Vagina (tissue), 2 donors: ENCODE results near the gene BRD3OS.

ENCODE experiments used
- CTCF ChIP-seq, 3 experiments: fragments of 450-650 bp in 2 of 3; fragments of 200-600 bp in 1 of 3; sonication (generic) in 1 of 3; IDR thresholded peaks; one replicate each; pipeline ENCODE4 v1.5.1; 2017 to 2019; ENCODE audit warnings: antibody characterized with exemption in 3 of 3, mild to moderate bottlenecking in 2 of 3, moderate library complexity in 2 of 3
- POLR2A ChIP-seq, 2 donors: fragments of 450-650 bp; IDR thresholded peaks; one replicate each; pipeline ENCODE4 v1.6.1; 2017; ENCODE audit warnings: antibody characterized with exemption in 2 of 2, mild to moderate bottlenecking in 2 of 2, moderate library complexity in 2 of 2
- POLR2AphosphoS5 ChIP-seq, 2 donors: sonication (generic); formaldehyde crosslinking; IDR thresholded peaks; one replicate each; pipeline ENCODE4 v1.9.0; 2017; ENCODE audit warnings: antibody characterized with exemption in 2 of 2, mild to moderate bottlenecking in 2 of 2, low read depth in 1 of 2; ENCODE audit not compliant: insufficient read depth in 1 of 2

DNA sequence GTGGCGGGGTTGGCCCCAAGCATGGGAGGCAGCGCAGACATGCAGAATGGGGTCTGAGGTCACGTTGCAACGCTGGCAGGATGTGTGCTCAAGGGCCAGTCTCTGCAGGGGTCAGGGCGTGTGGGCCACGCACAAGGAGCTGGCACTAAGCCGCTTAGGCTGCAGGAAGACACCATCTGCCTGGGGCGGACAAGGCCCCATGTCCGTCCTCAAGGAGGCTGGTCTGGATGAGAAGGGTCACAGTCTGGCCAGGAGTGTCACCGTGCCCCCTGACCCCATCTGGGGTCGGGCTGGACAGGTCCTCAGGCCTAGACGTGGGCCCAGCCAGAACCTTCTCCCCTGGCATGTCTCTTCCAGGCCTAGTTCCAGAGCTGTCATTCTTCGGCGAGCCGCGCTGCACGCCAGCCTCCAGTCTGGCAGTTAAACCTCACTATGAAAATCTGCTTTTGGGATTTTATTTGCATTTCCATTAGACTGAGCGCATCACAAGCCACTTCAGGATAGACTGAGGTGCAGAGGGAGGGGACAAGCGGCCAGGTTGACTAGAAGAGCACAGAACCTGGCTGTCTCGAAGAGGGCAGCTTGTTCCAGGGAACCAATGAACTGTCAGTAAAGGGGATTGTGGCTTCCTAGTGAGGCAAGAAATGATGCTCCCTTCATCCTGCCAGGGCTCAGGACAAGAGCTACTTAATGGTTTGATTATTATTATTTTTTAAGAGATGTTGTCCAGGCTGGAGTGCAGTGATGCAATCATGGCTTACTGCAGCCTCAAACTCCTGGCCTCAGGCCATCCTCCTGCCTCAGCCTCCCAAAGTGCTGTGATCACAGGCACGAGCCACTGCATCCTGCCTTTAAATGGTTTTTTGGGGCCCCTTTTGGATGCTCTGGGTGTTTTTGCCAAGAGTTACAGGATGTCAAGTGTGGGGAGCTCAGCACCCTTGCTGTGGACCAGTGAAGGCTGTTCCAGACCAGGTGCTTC is 4.3 kb downstream of the BRD3OS start:
- no peak for TF ChIP-seq CTCF (IDR thresholded peaks at IDR 0.05)
- no peak for TF ChIP-seq POLR2AphosphoS5 (IDR thresholded peaks at IDR 0.05; ENCODE audit: insufficient read depth in 1 of 2, low read depth in 1 of 2)
- no peak for TF ChIP-seq POLR2A (IDR thresholded peaks at IDR 0.05)
